ENCODE measurements around the gene KDM2A.

KDM2A gene

DNA sequence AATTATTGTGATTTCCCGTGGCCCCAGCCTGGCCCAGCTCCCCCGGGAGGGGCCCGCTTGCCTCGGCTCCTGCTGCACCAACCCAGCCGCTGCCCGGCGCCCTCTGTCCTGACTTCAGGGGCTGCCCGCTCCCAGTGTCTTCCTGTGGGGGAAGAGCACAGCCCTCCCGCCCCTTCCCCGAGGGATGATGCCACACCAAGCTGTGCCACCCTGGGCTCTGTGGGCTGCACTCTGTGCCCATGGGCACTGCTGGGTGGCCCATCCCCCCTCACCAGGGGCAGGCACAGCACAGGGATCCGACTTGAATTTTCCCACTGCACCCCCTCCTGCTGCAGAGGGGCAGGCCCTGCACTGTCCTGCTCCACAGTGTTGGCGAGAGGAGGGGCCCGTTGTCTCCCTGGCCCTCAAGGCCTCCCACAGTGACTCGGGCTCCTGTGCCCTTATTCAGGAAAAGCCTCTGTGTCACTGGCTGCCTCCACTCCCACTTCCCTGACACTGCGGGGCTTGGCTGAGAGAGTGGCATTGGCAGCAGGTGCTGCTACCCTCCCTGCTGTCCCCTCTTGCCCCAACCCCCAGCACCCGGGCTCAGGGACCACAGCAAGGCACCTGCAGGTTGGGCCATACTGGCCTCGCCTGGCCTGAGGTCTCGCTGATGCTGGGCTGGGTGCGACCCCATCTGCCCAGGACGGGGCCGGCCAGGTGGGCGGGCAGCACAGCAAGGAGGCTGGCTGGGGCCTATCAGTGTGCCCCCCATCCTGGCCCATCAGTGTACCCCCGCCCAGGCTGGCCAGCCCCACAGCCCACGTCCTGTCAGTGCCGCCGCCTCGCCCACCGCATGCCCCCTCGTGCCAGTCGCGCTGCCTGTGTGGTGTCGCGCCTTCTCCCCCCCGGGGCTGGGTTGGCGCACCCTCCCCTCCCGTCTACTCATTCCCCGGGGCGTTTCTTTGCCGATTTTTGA lies 166.8 kb downstream of the KDM2A start:
- no peak for ATAC-seq
- TF ChIP-seq TOX (CRISPR knock-in tag; IDR thresholded peaks at IDR 0.05; ENCODE audit: borderline replicate concordance) (no peak), OSR1 (CRISPR knock-in tag; IDR thresholded peaks at IDR 0.05) (no peak), PPARA (CRISPR knock-in tag; IDR thresholded peaks at IDR 0.05; ENCODE audit: borderline replicate concordance) (no peak), ZC3H10 (CRISPR knock-in tag; IDR thresholded peaks at IDR 0.05) (no peak), ESRRG (CRISPR knock-in tag; IDR thresholded peaks at IDR 0.05) (no peak), BACH2 (CRISPR knock-in tag; IDR thresholded peaks at IDR 0.05; ENCODE audit: borderline replicate concordance) (no peak), SNAI2 (CRISPR knock-in tag; IDR thresholded peaks at IDR 0.05) (no peak), ZNF70 (CRISPR knock-in tag; IDR thresholded peaks at IDR 0.05) (no peak), ZNF8 (CRISPR knock-in tag; IDR thresholded peaks at IDR 0.05) (no peak), ARNTL (CRISPR knock-in tag; IDR thresholded peaks at IDR 0.05; ENCODE audit: borderline replicate concordance, low read depth) (no peak), ZFP3 (CRISPR knock-in tag; IDR thresholded peaks at IDR 0.05) (no peak), CSDC2 (CRISPR knock-in tag; IDR thresholded peaks at IDR 0.05) (no peak), RARB (CRISPR knock-in tag; IDR thresholded peaks at IDR 0.05) (no peak)
- TF ChIP-seq, protein P1, sequence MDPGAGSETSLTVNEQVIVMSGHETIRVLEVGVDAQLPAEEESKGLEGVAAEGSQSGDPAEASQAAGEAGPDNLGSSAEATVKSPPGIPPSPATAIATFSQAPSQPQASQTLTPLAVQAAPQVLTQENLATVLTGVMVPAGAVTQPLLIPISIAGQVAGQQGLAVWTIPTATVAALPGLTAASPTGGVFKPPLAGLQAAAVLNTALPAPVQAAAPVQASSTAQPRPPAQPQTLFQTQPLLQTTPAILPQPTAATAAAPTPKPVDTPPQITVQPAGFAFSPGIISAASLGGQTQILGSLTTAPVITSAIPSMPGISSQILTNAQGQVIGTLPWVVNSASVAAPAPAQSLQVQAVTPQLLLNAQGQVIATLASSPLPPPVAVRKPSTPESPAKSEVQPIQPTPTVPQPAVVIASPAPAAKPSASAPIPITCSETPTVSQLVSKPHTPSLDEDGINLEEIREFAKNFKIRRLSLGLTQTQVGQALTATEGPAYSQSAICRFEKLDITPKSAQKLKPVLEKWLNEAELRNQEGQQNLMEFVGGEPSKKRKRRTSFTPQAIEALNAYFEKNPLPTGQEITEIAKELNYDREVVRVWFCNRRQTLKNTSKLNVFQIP (CRISPR knock-in tag; IDR thresholded peaks at IDR 0.05; ENCODE audit: borderline replicate concordance, low read depth) = no peak
- TF ChIP-seq, protein P2, sequence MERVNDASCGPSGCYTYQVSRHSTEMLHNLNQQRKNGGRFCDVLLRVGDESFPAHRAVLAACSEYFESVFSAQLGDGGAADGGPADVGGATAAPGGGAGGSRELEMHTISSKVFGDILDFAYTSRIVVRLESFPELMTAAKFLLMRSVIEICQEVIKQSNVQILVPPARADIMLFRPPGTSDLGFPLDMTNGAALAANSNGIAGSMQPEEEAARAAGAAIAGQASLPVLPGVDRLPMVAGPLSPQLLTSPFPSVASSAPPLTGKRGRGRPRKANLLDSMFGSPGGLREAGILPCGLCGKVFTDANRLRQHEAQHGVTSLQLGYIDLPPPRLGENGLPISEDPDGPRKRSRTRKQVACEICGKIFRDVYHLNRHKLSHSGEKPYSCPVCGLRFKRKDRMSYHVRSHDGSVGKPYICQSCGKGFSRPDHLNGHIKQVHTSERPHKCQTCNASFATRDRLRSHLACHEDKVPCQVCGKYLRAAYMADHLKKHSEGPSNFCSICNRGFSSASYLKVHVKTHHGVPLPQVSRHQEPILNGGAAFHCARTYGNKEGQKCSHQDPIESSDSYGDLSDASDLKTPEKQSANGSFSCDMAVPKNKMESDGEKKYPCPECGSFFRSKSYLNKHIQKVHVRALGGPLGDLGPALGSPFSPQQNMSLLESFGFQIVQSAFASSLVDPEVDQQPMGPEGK (CRISPR knock-in tag; IDR thresholded peaks at IDR 0.05; ENCODE audit: borderline replicate concordance) = no peak
- TF ChIP-seq, protein P3, sequence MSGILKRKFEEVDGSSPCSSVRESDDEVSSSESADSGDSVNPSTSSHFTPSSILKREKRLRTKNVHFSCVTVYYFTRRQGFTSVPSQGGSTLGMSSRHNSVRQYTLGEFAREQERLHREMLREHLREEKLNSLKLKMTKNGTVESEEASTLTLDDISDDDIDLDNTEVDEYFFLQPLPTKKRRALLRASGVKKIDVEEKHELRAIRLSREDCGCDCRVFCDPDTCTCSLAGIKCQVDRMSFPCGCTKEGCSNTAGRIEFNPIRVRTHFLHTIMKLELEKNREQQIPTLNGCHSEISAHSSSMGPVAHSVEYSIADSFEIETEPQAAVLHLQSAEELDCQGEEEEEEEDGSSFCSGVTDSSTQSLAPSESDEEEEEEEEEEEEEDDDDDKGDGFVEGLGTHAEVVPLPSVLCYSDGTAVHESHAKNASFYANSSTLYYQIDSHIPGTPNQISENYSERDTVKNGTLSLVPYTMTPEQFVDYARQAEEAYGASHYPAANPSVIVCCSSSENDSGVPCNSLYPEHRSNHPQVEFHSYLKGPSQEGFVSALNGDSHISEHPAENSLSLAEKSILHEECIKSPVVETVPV (CRISPR knock-in tag; IDR thresholded peaks at IDR 0.05) = no peak
- TF ChIP-seq, protein P4, sequence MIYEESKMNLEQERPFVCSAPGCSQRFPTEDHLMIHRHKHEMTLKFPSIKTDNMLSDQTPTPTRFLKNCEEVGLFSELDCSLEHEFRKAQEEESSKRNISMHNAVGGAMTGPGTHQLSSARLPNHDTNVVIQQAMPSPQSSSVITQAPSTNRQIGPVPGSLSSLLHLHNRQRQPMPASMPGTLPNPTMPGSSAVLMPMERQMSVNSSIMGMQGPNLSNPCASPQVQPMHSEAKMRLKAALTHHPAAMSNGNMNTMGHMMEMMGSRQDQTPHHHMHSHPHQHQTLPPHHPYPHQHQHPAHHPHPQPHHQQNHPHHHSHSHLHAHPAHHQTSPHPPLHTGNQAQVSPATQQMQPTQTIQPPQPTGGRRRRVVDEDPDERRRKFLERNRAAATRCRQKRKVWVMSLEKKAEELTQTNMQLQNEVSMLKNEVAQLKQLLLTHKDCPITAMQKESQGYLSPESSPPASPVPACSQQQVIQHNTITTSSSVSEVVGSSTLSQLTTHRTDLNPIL (CRISPR knock-in tag; IDR thresholded peaks at IDR 0.05; ENCODE audit: low read depth) = no peak
- TF ChIP-seq, protein P5, sequence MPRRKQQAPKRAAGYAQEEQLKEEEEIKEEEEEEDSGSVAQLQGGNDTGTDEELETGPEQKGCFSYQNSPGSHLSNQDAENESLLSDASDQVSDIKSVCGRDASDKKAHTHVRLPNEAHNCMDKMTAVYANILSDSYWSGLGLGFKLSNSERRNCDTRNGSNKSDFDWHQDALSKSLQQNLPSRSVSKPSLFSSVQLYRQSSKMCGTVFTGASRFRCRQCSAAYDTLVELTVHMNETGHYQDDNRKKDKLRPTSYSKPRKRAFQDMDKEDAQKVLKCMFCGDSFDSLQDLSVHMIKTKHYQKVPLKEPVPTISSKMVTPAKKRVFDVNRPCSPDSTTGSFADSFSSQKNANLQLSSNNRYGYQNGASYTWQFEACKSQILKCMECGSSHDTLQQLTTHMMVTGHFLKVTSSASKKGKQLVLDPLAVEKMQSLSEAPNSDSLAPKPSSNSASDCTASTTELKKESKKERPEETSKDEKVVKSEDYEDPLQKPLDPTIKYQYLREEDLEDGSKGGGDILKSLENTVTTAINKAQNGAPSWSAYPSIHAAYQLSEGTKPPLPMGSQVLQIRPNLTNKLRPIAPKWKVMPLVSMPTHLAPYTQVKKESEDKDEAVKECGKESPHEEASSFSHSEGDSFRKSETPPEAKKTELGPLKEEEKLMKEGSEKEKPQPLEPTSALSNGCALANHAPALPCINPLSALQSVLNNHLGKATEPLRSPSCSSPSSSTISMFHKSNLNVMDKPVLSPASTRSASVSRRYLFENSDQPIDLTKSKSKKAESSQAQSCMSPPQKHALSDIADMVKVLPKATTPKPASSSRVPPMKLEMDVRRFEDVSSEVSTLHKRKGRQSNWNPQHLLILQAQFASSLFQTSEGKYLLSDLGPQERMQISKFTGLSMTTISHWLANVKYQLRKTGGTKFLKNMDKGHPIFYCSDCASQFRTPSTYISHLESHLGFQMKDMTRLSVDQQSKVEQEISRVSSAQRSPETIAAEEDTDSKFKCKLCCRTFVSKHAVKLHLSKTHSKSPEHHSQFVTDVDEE (CRISPR knock-in tag; IDR thresholded peaks at IDR 0.05) = no peak

DNA sequence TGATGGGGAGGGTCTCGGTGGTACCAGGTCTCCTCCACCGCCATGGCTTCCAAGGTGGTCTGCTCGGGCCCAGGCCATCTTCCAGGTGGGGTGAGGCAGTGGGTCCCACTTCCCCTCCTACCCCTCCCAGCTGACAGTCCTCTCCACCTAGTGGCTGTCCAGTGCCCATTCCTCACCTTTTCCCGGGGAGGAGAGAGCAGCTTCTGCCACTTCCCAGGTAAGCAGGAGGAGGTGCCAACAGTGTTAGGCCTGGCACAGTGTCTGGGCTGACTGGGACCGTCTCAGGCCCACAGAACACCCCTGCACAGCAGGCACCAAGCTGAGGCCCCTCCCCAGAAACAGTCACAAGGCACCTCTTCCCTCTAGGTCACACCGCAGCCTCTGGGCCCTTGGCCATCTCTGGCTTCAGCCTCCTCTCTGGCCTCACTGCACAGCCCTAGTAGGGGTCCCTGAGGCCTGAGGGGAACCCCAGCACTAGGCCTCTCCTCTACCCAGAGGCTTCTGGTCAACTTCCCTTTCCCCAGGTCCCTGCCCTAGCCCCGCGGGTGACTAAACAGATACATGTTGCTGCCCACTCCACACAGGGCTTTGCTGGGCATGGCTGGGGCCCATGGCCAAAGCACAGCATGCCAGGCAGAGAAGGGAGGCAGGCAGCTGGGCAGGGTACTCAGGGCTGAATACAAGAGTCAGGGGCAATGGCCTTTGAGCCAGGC lies 167.7 kb downstream of the KDM2A start:
- TF ChIP-seq ZNF70 (CRISPR knock-in tag; IDR thresholded peaks at IDR 0.05) = no peak
- TF ChIP-seq ISL1 (CRISPR knock-in tag; IDR thresholded peaks at IDR 0.05) = no peak
- TF ChIP-seq ZC3H10 (CRISPR knock-in tag; IDR thresholded peaks at IDR 0.05) = no peak
- TF ChIP-seq GLIS3 (CRISPR knock-in tag; IDR thresholded peaks at IDR 0.05) = no peak
- TF ChIP-seq CSDC2 (CRISPR knock-in tag; IDR thresholded peaks at IDR 0.05) = no peak
- ATAC-seq = no peak

Data from SK-N-SH treated with all-trans-retinoic acid at 6 μM for 48 hours (cell line).